ENCODE data around the gene OXSR1.

GRCh38 chr3:38171622-38172021 lies 6.3 kb downstream of the OXSR1 start:
- no peak for TF ChIP-seq CTCF (conservative IDR thresholded peaks at IDR 0.05 in 1 of 2, IDR thresholded peaks at IDR 0.05 in 1 of 2; ENCODE audit: extremely low read depth in 1 of 2, insufficient read depth in 1 of 2, low read depth in 1 of 2, low read length in 2 of 2)
- no peak for TF ChIP-seq EZH2 (IDR thresholded peaks at IDR 0.05; ENCODE audit: borderline replicate concordance, low read length)

Measured in mammary epithelial cell (primary cell).